ENCODE data around the gene MRPL40.
"Not testable (repeated sequence)": the region's sequence is repeated elsewhere in the genome, so short reads cannot be mapped to it uniquely, and the experiment has no call there.

The MRPL40 gene

GRCh38 chr22:19407649-19408606 lies 24.4 kb upstream of the MRPL40 start:
- no peak for DNase-seq

DNA sequence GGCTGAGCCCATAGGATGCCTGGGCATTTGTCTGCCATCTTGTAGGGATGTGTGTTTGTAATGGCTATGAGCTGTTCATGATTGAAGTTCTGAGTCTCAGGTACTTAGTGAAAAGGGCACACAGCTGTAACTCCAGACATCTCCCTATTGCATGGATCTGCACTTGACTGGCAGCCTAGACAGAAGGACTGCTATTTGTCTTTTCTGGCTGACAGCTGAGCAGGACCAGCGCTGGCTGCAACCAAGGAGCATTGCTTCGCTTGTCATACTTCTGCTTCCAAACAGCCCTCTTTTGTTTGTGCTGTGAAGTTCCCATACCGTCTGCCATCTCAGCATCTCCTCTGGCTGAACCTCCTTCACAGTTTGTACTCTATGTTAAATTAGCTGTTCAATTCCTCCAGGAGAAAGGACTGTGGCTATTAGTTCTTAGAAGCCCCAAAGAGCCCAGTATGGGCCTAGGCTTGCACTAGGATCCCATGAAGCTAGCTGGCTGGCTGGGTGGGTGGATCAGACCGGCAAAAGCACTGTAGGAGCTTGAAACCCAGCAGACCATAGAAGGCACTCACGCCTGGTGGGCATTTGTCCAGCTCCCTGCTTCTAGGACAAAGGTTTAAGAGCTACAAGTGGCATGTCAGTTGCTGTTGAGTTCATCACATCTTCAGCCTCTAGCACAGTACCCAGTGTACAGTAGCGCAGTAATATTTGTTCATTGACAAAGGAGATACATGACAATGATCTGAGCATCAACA lies 21.2 kb upstream of the MRPL40 start:
- no peak for DNase-seq

- DNase-seq = no peak
Measured at GRCh38 chr22:19411690-19412045, 20.7 kb upstream of the MRPL40 start.

- no peak for DNase-seq
Measured at GRCh38 chr22:19412478-19412877, 19.9 kb upstream of the MRPL40 start.

DNA sequence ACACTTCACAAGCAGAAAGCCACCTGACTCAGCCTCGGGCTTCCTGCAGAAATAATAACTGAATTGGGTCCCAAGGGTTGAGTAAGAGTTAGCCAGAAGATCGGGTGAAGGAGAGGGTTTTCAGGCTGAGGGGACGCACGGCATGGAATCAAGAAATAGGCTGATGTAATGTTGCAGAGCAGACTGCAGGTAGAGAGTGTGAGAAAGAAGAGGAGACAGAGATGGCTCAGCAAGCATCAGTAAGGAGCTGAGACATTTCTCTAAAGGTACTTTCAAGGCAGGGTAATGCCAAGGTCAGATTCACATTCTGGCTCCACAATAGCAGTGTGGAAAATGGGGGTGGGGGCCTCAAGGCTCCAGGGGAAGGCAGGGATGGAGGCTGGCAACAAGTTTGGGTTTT lies 19.4 kb upstream of the MRPL40 start:
- DNase-seq = no peak

DNA sequence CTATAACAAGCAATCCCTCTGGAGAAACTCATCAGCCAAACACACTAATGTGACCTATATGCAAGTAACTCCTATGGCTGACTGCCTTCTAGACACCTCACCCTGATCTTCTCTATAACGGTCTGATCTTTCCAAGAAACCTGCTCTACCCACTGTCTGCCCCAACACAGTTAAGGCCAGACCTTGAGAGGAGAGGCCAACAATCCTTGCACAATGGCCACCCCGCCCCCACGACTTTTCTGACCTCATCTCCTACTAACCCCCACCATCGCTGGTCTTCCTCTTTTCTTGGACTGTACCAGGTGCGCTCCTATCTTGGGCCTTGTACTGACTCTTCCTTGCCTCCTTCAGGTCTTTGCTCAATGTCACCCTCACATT lies 13.3 kb upstream of the MRPL40 start:
- DNase-seq = no peak

GRCh38 chr22:19419464-19420178 lies 12.7 kb upstream of the MRPL40 start:
- DNase-seq = no peak

DNA sequence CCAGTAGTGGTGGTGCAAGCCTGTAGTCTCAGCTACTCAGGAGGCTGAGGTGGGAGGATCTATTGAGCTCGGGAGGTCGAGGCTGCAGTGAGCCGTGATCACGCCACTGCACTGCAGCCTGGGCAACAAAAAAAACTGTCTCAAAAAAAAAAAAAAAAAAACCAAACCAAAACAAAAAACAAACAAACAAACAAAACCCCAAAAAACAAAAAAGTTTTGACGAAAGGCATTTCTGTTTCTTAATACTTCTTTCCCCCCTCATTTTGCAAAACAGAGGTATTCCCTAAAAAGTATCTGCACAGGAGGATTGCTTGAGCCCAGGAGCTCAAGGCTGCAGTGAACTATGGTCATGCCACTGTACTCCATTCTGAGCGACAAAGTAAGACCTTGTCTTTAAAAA lies 12.0 kb upstream of the MRPL40 start:
- DNase-seq = no peak

DNA sequence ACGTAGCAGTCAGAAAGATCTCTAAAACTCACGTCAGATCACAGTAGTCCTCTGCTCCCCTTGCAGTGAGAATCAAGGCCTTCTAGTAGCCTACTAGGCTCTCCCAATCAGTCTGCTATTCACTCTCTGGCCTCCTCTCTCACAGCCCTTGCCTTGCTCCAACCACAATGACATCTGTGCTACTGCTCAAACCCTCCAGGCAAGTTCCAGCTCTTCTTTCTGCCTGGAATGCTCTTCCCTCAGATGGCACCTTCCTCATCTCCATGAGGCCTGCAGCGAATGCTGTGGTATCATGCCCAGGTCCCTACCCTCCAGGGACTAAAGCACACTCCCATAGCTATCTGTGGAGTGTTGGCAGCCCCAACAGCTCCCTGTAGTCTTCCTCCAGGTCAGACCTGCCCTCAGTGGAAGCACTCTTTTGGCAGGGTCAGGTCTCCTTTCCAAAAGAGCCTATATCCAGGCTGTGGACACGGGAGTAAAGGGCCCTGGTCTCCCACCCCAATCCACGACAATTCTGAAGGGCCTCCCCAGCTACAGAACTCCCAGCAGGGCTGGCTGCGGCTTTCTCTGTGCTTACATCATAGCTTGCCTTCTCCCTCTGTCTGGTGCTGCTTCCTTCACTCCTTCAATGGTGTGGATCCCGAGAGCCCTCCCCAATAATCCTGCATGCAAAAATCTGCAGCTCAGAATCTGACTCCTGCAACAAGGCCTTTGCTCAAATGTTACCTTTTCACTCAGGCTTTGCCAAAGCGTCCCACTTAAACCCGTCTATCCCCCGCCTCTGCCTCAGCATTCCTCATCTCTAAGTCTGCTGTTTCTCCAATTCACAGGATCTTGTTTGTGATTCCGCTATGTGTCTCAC lies 9.7 kb upstream of the MRPL40 start:
- no peak for DNase-seq

DNA sequence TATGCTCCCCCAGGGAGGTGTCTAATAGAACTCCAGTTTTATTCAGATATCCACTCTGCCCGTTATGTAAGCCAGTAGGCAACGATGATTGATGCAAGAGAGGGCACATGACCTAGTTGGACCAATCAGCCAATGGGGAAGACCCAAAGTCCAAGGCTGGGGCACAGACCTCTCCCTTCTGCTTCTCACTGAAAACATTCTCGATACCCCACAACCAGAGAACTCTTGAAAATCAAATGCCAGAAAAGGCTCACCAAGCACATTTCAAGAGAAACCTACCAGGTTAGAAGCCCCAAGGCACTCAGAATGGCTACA lies 8.2 kb upstream of the MRPL40 start:
- no peak for DNase-seq

- no peak for DNase-seq
Measured at GRCh38 chr22:19429950-19430889, 2.1 kb upstream of the MRPL40 start.

GRCh38 chr22:19430890-19431541 lies 1.3 kb upstream of the MRPL40 start:
- no peak for DNase-seq

- DNase-seq = no peak
Measured at GRCh38 chr22:19431649-19432132, 654 bp upstream of the MRPL40 start, which contains the start of gene HIRA. Gene HIRA, minus strand, starts transcription at chr22:19431733. Its CDS starts 257 bp downstream, at chr22:19431476.

- no peak for DNase-seq
Measured at GRCh38 chr22:19434401-19434800, 2.1 kb downstream of the MRPL40 start.

DNA sequence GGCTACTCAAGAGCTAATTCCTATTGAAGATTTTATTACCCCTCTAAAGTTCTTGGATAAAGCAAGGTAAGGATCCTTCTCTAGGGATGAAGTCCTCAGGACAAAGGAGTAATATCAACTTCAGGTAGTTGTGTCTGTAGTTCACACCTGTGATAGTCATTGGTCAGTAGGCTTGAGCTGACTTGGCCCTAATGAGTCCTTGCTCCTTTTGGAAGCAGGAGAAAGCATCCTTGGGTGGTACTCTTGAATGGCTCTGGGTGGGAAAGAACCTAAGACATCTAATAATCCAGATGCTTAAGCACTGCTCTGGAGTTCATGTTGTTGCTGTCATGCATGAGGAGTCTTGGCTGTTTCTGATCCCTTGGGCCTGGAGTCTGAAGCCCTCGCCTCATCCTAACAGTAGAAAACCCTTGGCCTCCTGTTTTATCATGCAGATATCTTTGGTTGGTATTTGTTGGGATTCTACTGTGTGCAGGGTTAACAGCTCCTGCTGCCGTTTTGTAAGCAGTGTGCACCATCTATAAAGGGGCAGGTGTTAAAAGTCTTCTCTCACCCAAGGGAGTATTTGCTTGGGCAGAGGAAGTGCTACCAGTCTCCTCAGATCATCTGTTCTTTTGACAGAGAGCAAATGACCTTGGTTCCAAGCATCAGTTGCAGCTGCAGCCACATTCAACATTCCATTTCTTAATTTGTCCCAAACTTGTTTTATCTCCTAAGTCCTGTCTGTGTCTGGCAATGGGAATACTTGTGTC lies 2.7 kb downstream of the MRPL40 start:
- no peak for DNase-seq

- DNase-seq = not testable (repeated sequence)
Measured at GRCh38 chr22:19436444-19437161, 4.3 kb downstream of the MRPL40 start.

DNA sequence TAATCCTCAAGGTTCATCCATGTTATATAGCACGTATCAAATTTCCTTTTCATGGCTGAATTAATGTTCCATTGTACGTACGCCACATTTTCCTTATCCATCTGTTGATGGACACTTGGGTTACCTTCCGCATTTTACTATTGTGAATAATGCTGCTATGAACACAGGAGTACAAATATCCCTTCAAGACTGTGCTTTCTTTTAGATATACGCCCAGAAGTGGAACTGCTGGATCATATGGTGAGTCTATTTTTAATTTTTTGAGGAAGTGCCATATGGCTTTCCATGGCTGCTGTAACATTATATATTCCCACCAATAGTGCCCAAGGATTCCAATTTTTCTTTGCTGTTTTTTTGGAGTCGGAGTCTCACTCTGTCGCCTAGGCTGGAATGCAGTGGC lies 6.0 kb downstream of the MRPL40 start:
- DNase-seq = no peak

- no peak for DNase-seq
Measured at GRCh38 chr22:19440411-19441195, 8.3 kb downstream of the MRPL40 start.
